GM18858 (cell line): ENCODE results near the gene HAPSTR1.
"Not testable (repeated sequence)": the region's sequence is repeated elsewhere in the genome, so short reads cannot be mapped to it uniquely, and the experiment has no call there.

ENCODE experiments used
- ATAC-seq: cut with Tn5 transposase; IDR thresholded peaks from one replicate; pipeline ENCODE4 v1.9.1; 2021; ENCODE audit not compliant: unreplicated experiment

The HAPSTR1 gene, protein sequence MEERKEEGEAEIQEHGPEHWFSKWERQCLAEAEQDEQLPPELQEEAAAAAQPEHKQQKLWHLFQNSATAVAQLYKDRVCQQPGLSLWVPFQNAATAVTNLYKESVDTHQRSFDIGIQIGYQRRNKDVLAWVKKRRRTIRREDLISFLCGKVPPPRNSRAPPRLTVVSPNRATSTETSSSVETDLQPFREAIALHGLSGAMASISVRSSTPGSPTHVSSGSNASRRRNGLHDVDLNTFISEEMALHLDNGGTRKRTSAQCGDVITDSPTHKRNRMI

DNA sequence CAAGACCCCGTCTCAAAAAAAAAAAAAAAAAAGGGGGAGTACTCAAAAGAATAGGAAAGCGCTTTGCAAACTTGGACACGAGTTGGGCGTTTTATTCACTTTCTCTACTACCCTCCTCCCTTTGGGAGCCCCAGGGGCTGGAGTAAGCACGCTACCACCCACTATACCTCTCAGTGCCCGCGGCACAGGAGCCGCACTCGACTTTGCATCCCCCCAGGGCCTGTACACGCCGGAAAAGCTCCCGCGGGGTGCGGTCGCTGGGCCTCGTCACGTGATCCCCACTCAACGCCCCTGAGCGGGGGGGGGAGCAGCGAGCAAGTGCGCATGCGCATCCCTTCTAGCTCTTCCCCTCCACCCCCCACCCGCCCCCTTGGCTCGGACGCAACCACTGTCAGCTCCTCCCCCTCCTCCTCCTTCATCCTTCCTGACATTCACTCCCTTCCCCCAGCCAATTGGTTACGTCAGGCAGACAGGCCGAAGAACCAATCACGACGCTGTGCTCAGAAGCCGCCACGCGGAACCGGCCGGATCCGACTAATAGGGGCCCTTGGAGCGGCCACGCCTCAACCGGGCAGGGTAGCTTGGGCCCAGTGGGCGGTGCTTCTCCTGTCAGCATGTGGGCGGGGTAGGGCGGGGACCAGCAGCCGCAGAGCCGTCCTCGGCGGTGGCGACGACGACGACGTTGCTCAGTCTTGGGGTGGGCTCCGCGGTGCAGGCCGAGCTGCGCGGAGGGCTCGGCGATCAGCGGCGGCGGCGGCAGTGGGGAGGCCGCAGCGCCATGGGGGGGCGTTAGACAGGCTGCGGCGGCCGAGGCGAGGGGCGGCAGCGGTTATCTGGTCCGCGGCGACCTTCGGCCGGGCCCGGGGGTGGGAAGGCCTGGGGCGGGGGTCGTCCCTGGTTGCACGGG, at the start of gene HAPSTR1:
TSS of gene HAPSTR1 (plus strand) at position 685 of the 907 bp plus-strand sequence. CDS start 401 bp downstream, outside the sequence.
- peak; percentile 81 for ATAC-seq

DNA sequence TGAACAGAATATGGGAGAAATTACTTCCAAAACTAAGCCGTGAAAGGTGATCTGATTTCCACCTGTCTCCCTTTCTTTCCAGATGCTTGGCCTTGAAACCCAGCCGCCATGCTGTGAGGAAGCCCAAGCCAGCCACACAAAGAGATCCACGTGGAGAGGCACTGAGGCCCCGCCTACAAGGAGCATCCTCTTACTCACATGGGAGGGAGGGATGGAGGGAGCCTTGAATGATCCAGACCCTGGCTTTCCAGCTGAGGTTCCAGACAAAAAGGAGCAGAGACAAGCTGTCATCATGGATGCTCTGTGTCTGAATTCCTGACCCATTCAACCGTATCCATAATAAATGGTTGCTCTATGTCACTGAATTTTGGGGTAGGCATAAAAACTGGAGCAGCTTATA, 48.9 kb upstream of the HAPSTR1 start:
- ATAC-seq = no peak

DNA sequence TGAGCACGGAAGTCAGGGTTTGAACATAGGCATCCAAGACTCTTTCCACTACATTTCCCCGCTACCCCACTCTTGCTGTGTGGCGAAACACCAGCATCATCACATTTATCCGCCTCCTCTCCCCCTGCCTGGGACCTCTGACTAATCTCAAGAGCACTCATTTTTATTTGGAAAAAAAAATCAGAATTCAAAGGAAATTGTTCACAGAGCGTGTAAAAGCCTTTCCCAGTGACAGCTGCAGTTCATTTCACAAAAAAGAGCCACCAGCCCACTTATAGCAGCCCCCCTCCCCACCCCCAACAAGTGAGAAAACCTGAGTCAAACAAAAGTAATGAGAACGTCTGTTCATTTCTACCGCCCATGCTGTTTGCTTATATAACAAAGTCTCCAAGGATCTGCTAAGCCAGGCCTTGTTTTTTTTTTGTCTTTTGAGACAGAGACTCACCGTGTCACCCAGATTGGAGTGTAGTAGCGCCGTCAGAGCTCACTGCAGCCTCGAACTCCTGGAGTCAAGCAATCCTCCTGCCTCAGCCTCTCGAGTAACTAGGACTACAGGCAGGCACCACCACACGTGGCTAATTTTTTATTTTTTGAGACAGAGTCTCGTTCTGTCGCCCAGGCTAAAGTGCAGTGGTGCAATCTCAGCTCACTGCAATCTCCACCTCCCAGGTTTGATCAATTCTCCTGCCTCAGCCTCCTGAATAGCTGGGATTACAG, 48.3 kb upstream of the HAPSTR1 start:
- ATAC-seq = no peak

DNA sequence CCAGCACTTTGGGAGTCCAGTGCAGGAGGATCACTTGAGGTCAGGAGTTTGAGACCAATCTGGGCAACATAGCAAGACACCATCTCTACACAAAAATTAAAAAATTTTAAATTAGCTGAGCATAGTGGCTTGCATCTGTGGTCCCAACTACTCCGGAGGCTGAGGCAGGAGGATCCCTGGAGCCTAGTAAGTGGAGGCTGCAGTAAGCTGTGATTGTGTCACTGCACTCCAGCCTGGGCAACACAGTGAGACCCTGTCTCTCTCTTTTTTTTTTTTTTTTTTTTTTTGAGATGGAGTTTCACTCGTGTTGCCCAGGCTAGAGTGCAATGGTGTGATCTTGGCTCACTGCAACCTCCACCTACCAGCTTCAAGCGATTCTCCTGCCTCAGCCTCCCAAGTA, 45.9 kb upstream of the HAPSTR1 start:
- ATAC-seq = not testable (repeated sequence)

DNA sequence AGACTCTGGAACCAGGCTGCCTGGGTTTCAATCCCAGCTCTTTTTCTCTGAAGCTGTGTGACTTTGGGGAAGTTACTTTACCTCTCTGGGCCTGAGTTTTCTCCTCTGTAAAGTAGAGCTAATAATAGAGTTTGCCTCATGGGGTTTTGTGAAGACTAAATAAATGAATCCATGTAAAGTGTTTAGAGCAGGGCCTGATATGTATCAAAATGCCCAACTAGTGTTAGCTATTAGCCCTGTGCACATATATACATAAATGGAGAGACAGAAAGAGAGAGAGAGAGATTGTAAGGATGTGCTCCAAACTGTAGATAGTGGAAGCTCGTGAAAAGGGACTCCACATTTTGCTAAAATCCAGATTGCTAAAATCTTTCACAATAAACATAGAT, 44.8 kb upstream of the HAPSTR1 start:
- ATAC-seq = no peak

DNA sequence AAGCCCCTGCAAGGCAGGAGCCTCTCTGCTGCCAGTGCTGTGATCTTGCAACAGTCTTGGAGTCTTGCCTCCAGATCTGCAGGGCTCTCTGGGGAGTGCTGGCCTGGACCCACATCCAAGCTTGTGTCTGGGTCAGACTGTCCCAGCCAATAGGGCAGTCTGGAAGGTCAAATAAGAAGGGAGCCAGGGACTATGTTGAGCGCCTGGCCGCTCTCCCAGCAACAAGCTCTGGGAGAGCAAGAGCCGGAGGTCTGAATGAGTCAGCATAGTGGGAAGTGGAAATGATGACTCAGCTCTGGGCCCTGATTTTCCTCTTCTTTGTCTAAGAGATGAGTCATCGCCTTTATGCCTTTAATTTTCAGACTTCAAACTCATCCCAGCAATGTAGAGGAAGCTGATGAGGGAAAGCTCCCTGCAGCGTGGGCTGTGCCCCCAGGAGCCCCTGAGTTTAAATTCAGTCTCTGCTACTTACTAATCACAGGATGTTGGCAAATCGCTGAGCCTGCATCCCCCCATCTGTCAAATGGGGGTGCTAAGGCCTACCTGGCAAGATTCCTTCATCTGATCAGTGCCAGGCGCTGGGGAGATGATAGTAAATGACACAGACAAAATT, 43.6 kb upstream of the HAPSTR1 start:
- ATAC-seq = peak; percentile 82

DNA sequence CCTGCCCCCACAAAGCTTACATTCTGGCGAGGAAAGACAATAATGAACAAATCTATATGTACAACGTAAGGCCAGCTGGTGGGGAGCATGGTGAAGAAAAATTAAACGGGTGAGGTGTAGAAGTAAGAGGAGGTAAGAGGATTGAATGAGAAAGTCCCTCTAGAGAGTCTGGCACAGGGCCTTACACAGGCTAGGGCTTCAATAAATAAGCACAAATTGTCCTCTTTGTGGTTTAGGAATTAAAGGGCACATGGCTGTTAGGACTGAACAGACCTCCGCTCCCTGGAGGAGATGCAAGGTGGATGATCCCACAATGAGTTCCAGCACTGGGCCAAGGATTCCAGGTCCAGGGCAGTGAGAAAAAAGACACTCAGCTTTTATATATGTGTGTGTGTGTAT, 43.1 kb upstream of the HAPSTR1 start:
- ATAC-seq = no peak

DNA sequence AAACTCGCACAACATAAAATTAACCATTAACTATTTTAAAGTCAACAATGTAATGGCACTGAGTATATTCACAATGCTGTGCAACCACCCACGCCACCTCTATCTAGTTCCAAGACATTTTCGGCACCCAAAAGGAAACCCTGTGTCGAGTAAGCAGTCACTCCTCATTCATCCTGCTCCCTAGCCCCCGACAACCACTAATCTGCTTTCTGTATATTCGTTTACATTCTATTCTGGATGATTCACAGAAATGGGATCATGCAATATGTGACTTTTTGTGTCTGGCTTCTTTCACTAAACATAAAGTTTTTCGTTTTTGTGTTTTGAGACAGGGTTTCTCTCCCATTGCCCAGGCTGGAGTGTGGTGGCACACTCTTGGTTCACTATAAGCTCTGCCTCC, 42.2 kb upstream of the HAPSTR1 start:
- ATAC-seq = no peak

DNA sequence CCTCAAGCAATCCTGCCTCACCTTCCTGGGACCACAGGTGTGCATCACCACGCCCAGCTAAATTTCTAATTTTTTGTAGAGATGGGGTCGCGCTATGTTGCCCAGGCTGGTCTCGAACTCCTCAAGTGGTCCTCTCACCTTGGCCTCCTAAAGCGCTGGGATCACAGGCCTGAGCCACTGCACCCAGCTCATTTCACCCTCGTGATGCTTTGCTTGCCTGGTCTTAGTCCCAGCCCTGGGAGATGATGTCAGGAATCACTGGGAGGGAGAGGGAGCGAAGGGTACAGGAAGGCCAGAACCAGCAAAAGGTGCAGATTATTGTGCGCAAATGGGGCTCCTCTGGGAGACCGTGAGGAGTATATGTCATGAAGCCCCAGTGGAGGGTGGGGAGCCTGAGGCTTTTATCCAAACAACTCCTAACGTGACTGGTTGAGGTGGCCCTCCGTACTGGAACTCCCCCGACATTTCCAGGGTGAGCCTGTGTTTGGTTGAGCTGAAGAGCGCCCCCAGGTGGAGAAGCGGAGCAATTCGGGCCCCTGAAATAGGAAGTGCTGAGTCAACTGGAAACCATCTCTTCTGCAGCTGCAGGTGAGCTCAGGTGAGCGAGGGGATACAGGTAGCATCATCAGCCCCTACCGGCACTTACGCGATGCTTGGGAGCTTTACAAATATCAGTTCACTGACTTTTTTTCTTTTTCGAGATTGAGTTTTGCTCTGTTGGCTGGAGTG, 41.2 kb upstream of the HAPSTR1 start:
- ATAC-seq = no peak

DNA sequence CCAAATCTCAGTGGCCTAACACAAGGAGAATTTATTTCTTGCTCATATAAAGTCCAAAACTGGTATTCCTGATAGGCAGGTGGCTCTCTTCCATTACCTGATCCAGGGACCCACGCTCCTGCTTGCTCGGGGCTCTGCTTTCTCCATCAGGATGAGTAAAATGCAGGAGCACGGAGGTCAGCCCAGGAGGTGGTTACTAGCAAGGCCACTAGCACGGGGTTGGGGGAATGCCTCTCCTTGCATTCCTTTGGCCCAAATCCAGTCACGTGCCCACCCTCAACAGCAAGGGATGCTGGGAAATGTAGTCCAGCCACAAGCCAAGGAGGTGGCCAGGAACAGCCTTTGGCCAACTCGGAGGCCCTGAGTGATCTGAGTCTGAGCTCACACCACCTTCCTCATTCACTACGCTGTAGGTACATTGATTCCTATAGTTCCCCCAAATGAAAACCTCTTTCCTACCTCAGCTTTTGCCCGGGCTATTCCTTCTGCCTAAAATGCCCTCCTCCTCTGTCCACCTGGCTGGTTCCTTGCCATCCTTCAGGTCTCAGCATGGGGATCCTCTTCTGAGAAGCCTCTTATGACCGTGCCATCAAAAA, 38.3 kb upstream of the HAPSTR1 start:
- no peak for ATAC-seq

DNA sequence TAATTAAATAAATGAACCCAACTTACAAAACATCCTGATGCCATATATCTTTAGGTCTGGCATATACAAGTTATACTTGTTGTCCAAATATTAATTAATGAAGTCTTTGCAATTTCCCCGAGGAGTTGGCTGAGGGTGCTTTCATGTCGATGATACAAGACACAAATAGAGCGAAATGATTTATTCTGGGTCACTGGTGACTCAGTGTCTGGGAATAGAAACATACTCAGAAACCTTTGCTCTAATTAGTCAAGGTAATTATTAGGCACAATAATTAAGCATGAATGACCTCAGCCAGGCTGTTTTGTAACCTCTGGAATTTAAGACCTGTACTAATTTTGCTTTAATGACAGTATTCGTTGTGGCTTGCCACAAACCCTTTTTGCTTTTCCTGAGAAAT, 37.0 kb upstream of the HAPSTR1 start:
- ATAC-seq = no peak

DNA sequence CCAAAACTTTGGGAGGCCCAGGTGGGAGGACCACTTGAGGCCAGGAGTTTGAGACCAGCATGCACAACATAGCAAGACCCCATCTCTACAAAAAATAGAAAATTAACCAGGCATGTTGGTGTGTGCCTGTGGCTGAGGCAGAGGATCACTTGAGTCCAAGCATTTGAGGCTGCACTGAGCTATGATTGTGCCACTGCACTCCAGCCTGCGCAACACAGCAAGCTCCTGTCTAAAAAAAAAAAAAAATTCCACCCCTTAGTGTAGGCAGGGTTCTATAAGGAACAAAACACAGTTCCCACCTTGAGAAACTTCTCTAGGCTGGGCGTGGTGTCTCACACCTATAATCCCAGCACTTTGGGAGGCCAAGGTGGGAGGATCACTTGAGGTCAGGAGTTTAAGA, 36.3 kb upstream of the HAPSTR1 start:
- ATAC-seq = no peak

DNA sequence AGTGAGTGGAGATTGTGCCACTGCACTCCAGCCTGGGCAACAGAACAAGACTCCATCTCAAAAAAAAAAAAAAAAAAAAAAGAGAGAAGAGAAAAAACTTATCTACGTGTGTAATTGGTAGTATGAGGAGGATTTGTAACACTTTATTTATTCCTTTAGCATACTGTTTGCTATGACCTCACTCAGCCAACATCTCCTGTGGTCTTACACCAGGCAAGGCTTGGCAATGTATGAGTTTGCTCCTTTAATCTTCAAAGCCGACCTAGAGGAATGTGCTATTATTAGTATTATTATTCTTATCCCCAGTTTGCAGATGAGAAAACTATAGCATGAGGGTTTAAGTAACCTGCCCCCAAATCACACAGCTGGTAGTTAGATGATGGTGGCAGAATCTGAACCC, 35.8 kb upstream of the HAPSTR1 start:
- ATAC-seq = no peak

DNA sequence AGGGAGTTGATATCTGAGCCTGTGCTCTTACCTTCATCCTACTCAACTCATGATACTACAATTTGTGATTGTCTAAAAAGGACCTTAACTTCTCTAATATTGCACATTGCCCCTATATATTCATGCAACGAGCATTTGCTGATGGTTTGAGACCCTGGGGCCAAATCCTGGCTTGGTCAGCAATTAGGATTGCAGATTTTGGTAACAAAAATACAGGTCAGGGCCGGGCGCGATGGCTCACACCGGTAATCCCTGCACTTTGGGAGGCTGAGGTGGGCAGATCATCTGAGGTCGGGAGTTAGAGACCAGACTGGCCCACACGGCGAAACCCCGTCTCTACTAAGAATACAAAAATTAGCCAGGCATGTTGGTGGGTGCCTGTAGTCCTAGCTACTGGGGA, 35.4 kb upstream of the HAPSTR1 start:
- no peak for ATAC-seq

DNA sequence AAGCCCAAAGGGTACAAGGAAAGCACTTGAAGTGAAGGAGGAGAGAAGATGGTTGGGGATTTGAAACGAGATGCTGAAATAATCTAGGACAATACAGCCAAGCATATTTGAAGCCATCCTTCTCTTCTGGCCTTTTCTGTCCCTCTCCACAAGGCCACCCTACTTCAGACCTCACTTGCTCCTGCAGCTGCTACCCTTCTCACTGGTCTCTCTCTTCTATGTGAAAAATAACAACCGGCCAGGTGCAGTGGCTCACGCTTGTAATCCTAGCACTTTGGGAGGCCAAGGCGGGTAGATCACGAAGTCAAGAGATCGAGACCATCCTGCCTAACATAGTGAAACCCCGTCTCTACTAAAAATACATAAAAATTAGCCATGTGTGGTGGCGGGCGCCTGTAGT, 33.2 kb upstream of the HAPSTR1 start:
- ATAC-seq = no peak

DNA sequence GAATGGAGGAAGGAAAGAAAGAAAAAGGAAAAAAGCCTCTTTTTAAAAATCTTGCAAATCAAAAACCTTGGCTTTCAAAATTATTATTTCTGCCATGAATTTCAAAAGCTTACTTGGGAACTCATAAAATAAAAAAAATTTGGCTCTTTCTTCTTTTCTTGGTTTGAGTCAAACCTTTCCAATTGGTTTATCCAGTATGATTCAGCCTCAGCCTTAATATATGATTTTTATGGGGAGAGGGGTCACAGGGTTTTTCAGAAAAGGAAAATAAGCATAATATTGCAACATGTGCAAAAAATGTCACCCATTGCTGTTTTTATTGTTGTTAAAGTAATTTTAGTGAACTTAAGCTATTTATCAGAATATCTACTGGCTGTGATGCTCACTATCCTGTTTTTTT, 31.2 kb upstream of the HAPSTR1 start:
- ATAC-seq = no peak

DNA sequence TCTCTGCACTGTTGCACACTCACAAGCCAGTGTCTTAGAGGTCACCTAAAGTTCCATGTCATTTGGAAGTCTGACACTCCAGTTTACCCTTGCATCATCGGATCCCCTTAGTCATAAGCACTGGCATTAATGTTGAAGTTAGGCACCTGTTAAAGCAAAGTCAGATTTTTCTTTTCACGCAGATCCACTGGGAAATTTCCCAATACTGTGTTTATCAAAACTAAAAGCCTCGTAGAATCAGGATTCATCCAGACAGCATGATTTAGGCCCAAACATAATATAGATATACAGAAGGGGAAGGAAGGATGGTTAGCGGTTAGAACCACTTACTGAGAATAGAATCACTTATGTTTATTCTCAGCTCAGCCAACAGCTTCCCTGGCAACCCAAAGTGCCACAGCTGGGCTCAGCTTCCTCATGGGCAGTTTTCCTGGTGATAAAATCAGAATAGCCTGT, 30.1 kb upstream of the HAPSTR1 start:
- ATAC-seq = no peak

DNA sequence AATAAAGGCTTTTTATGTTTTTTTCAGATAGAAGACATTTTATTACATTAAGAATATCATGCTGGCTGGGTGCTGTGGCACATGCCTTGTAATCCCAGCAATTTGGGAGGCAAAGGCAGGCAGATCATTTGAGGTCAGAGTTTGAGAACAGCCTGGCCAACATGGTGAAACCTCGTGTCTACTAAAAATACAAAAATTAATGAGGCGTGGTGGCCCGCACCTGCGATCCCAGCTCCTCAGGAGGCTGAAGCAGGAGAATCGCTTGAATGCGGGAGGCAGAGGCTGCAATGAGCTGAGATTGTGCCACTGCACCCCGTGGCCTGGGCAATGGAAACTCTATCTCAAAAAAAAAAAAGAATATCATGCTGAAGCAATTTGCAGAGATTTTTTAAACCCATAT, 29.1 kb upstream of the HAPSTR1 start:
- no peak for ATAC-seq

DNA sequence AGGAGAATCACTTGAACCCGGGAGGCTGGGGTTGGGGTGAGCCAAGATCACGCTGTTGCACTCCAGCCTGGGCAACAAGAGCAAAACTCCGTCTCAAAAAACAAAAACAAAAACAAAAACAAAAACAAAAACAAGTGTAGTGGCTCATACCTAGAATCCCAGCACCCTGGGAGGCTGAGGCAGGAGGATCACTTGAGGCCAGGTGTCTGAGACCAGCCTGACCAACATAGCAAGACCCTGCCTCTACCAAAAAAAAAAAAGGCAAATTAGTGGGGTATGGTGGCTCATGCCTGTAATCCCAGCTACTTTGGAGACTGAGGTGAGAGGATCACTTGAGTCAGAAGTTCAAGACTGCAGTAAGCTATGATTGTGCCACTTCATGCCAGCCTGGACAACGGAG, 26.4 kb upstream of the HAPSTR1 start:
- ATAC-seq = no peak

DNA sequence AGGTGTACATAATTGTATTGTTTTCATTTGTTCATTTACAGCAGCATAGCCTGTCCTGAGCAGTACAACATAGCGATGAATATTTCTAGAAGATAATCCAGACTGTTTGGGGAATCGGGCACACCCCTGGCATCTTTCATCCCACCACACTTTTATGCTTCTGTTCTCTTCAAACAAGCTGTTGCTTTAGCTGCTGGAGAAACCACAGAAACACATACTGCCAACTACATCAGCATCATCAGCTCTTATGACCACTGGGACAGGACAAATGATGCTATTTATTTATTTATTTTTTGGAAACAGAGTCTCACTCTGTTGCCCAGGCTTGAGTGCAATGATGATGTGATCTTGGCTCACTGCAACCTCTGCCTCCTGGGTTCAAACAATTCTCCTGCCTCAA, 22.6 kb upstream of the HAPSTR1 start:
- ATAC-seq = no peak
